SK-N-SH (cell line): ENCODE measurements around the gene SCNN1B. TPM values are rescaled to one million over a fixed set of nuclear protein-coding genes. Genes with fewer than 3 reads are reported as not detected.
"Not testable (repeated sequence)": the region's sequence is repeated elsewhere in the genome, so short reads cannot be mapped to it uniquely, and the experiment has no call there.

Source experiments
- CTCF ChIA-PET: fragments of 300-600, 350-600 bp; formaldehyde crosslinking; extraction: SDS; loops from one replicate; lab custom pipeline; 2021; lab: Yijun Ruan, JAX
- POLR2A ChIA-PET: fragments of 350-600 bp; sonication (Branson Sonifier 250); formaldehyde crosslinking; extraction: SDS; loops from one replicate; lab custom pipeline; 2020; ENCODE audit warnings: antibody characterized with exemption, inconsistent platforms; lab: Yijun Ruan, JAX
- DNase-seq: peaks from one replicate; pipeline ENCODE4 v3.0.0; 2012
- H2AFZ ChIP-seq: fragments of 200-600 bp; sonication (generic); 2 replicates; pipeline ENCODE4 v1.8.1; 2016; ENCODE audit warnings: antibody characterized with exemption, mild to moderate bottlenecking, low read depth
- H3F3A ChIP-seq: fragments of 200-600 bp; sonication (generic); replicated peaks from 2 replicates; pipeline ENCODE3; 2016; ENCODE audit warnings: antibody characterized with exemption, mild to moderate bottlenecking; ENCODE audit not compliant: insufficient read depth
- H3K27ac ChIP-seq, 2 experiments: fragments of 200-500 bp in 1 of 2; fragments of 200-600 bp in 1 of 2; sonication (Bioruptor generic) in 1 of 2; sonication (generic), shearing (Covaris generic) in 1 of 2; 2 replicates each; pipeline versions ENCODE4 v1.5.1 to v1.6.1; 2014 to 2016; ENCODE audit warnings: low read depth in 2 of 2, inconsistent platforms in 1 of 2, low read length in 1 of 2, mild to moderate bottlenecking in 1 of 2, mixed read lengths in 1 of 2
- H3K27me3 ChIP-seq: fragments of 200-600 bp; sonication (generic), shearing (Covaris generic); 2 replicates; pipeline ENCODE4 v1.6.1; 2016; ENCODE audit warnings: mixed run types; ENCODE audit not compliant: insufficient read depth
- H3K36me3 ChIP-seq, 2 experiments: fragments of 200-500 bp in 1 of 2; fragments of 200-600 bp in 1 of 2; sonication (Bioruptor generic) in 1 of 2; sonication (generic) in 1 of 2; replicated peaks in 1 of 2; 2 replicates each; pipeline versions ENCODE3 to v1.5.1; 2014 to 2016; ENCODE audit warnings: low read length in 1 of 2, mild to moderate bottlenecking in 1 of 2; ENCODE audit not compliant: insufficient read depth in 2 of 2, control insufficient read depth in 1 of 2
- H3K4me1 ChIP-seq, 2 experiments: fragments of 200-500 bp in 1 of 2; fragments of 200-600 bp in 1 of 2; sonication (Bioruptor generic) in 1 of 2; sonication (generic), shearing (Covaris generic) in 1 of 2; 2 replicates each; pipeline versions ENCODE4 v1.5.1 to v1.6.1; 2014 to 2016; ENCODE audit warnings: low read depth in 1 of 2, low read length in 1 of 2, mixed run types in 1 of 2; ENCODE audit not compliant: insufficient read depth in 2 of 2, control insufficient read depth in 1 of 2
- H3K4me2 ChIP-seq: fragments of 200-600 bp; sonication (generic), shearing (Covaris generic); 2 replicates; pipeline ENCODE4 v1.6.1; 2017; ENCODE audit warnings: mixed run types
- H3K4me3 ChIP-seq, 2 experiments: fragments of 200-500 bp in 1 of 2; fragments of 200-600 bp in 1 of 2; sonication (Bioruptor generic) in 1 of 2; sonication (generic), shearing (Covaris generic) in 1 of 2; 2 replicates each; pipeline versions ENCODE4 v1.5.1 to v1.8.1; 2014 to 2016; ENCODE audit warnings: low read depth in 2 of 2, inconsistent platforms in 1 of 2, low read length in 1 of 2, mild to moderate bottlenecking in 1 of 2, mixed read lengths in 1 of 2, moderate library complexity in 1 of 2
- H3K79me2 ChIP-seq: fragments of 200-600 bp; sonication (generic); 2 replicates; pipeline ENCODE4 v1.8.1; 2017; ENCODE audit warnings: mild to moderate bottlenecking; ENCODE audit not compliant: insufficient read depth
- H3K9ac ChIP-seq: fragments of 200-600 bp; sonication (generic); 2 replicates; pipeline ENCODE4 v1.6.1; 2017; ENCODE audit warnings: mixed run types
- H3K9me2 ChIP-seq: fragments of 200-600 bp; sonication (generic); 2 replicates; pipeline ENCODE4 v1.6.1; 2017; ENCODE audit warnings: mixed run types
- H3K9me3 ChIP-seq: fragments of 200-600 bp; sonication (generic); 2 replicates; pipeline ENCODE4 v1.6.1; 2017; ENCODE audit warnings: mixed run types, mild to moderate bottlenecking, moderate library complexity
- H4K20me1 ChIP-seq: fragments of 200-600 bp; sonication (generic); 2 replicates; pipeline ENCODE4 v1.6.1; 2017; ENCODE audit warnings: mild to moderate bottlenecking, mixed run types; ENCODE audit not compliant: insufficient read depth
- EZH2phosphoT487 ChIP-seq: fragments of 200-600 bp; sonication (generic); IDR thresholded peaks from 2 replicates; pipeline ENCODE4 v1.6.1; 2017; ENCODE audit warnings: low read depth, mixed run types, mild to moderate bottlenecking, antibody characterized with exemption, moderate library complexity, borderline replicate concordance
- NFIC ChIP-seq: IDR thresholded peaks from 2 replicates; pipeline ENCODE4 v1.4.0; 2012; ENCODE audit warnings: borderline replicate concordance
- NRF1 ChIP-seq: IDR thresholded peaks from 2 replicates; pipeline ENCODE4 v1.6.1; 2012; ENCODE audit warnings: low read depth, mild to moderate bottlenecking, low read length
- SIN3A ChIP-seq: IDR thresholded peaks from 2 replicates; pipeline ENCODE4 v1.6.1; 2012; ENCODE audit warnings: low read depth, mild to moderate bottlenecking, low read length, moderate library complexity, borderline replicate concordance
- TAF1 ChIP-seq: IDR thresholded peaks from 2 replicates; pipeline ENCODE4 v1.6.1; 2012; ENCODE audit warnings: low read depth, mild to moderate bottlenecking, low read length, moderate library complexity, borderline replicate concordance
- WGBS: methylation state at CpG from one replicate; pipeline ENCODE4 v1.1.6; 2017; ENCODE audit warnings: low lambda C conversion rate; 5-methylcytosine and 5-hydroxymethylcytosine counted together
- polyA plus RNA-seq, 3 experiments: library from polyadenylated mRNA; depleted of rRNA; stranded (reverse); fragments of >200 nt; gene quantifications; 2 replicates each; pipeline ENCODE4 v1.2.3, GENCODE V29; 2012

Gene SCNN1B
- polyA plus RNA-seq, 1 of the 3 experiments (the other 2 are of a cell fraction), result not detected

GRCh38 chr16:23398987-23399805 is 97.1 kb downstream of the SCNN1B start:
- no peaks in the 10 kb centered on the region for H3K9me2 ChIP-seq
- no peaks in the 10 kb centered on the region for H3K79me2 ChIP-seq
- DNase-seq, result no peak
- H3K4me1 ChIP-seq, result no peaks in the 10 kb centered on the region
- H3K9ac ChIP-seq, result no peak overlapping the region
- no peaks in the 10 kb centered on the region for H4K20me1 ChIP-seq
- WGBS, result 86% methylated on average over 17 of the region's 17 CpGs
- H3K27ac ChIP-seq, result no peak overlapping the region
- peaks cover 50 to 66% of the 10 kb centered on the region in 2 experiments for H3K36me3 ChIP-seq
- ChIA-PET CTCF (interaction anchor here (0.7 to 4.8 kb wide), 4 partner anchors 14 to 217 kb away, joined by 3 to 28 read pairs (median 8); partner anchors contain the start of gene SCNN1G), POLR2A (no interaction called here)
- H3K4me2 ChIP-seq, result no peak overlapping the region
- no peak overlapping the region for H2AFZ ChIP-seq
- no peaks in the 10 kb centered on the region for H3K27me3 ChIP-seq
- H3K9me3 ChIP-seq, result no peaks in the 10 kb centered on the region
- no peaks in the 10 kb centered on the region for H3F3A ChIP-seq
- H3K4me3 ChIP-seq, result no peak overlapping the region
- TF ChIP-seq EZH2phosphoT487 (no peak), NFIC (no peak), NRF1 (no peak), TAF1 (no peak)
- TF ChIP-seq, all 33 proteins: peak for 0

GRCh38 chr16:23400447-23400846 is 98.3 kb downstream of the SCNN1B start:
- H3K79me2 ChIP-seq, H4K20me1 ChIP-seq, H3K9ac ChIP-seq, H3K27ac ChIP-seq, H3F3A ChIP-seq, H3K27me3 ChIP-seq, DNase-seq, H3K4me3 ChIP-seq, H3K4me1 ChIP-seq, H2AFZ ChIP-seq, H3K9me2 ChIP-seq, H3K9me3 ChIP-seq, POLR2A ChIA-PET, H3K4me2 ChIP-seq: not testable (repeated sequence)
- H3K36me3 ChIP-seq, result peaks cover 46 to 69% of the 10 kb centered on the region in 2 experiments
- CTCF ChIA-PET, result interaction anchor here (4.8 kb wide), 1 partner anchor 35 kb away, joined by 28 read pairs; no protein-coding TSS in a partner anchor
- WGBS, result 95% methylated on average over 7 of the region's 7 CpGs

DNA sequence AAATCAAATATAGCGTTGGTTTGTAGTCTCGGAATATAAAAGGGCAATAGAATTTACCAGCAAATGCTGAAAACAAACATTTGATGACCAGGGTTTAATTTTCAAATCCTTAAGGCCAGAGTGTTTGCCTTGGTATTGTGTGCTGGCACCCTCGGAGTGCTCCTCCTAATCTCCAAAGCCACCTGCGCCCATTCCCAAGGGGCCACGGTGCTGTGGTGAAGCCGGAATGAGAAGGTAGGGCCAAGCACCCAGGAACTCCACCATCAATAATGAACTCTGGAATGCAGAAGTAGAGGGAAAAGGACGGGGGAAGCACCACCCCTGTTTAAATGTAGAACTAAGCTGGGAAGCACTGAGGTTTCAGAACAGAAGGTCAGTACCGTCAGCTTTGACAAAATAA is 99.0 kb downstream of the SCNN1B start:
- CTCF ChIA-PET, result interaction anchor here (0.7 kb wide), 1 partner anchor 35 kb away, joined by 3 read pairs; no protein-coding TSS in a partner anchor
- 94% methylated on average over 8 of the region's 8 CpGs for WGBS
- no peak for DNase-seq
- Histone ChIP-seq H3F3A (no peaks in the 10 kb centered on the region), H4K20me1 (no peaks in the 10 kb centered on the region), H3K27me3 (no peaks in the 10 kb centered on the region), H3K9me2 (no peaks in the 10 kb centered on the region), H2AFZ (no peak overlapping the region), H3K4me1 (no peaks in the 10 kb centered on the region), H3K9ac (no peak overlapping the region), H3K4me2 (no peak overlapping the region), H3K9me3 (no peaks in the 10 kb centered on the region), H3K4me3 (no peak overlapping the region), H3K79me2 (no peaks in the 10 kb centered on the region), H3K36me3 (peaks cover 51 to 70% of the 10 kb centered on the region in 2 experiments), H3K27ac (no peak overlapping the region)
- TF ChIP-seq SIN3A, result no peak
- POLR2A ChIA-PET, result no interaction called here
